K562 (cell line): ENCODE data around the gene HBG1. TPM values are rescaled to one million over a fixed set of nuclear protein-coding genes. Genes with fewer than 3 reads are reported as not detected.

ENCODE experiments used
- CCAR2 ChIP-seq: fragments of 200-400 bp; formaldehyde crosslinking; IDR thresholded peaks from 2 replicates; pipeline ENCODE4 v1.6.1; 2017; ENCODE audit warnings: mild to moderate bottlenecking, low read depth, low read length
- ETV1 ChIP-seq: fragments of 450-650 bp; conservative IDR thresholded peaks from 2 replicates; pipeline ENCODE4 v1.6.1; 2016; ENCODE audit warnings: missing genetic modification characterization, control low read depth, low read depth, missing compliant biosample characterization
- MAFG ChIP-seq: fragments of 450-650 bp; conservative IDR thresholded peaks from 2 replicates; pipeline ENCODE4 v1.6.1; 2016; ENCODE audit warnings: missing genetic modification characterization, missing compliant biosample characterization
- MECOM ChIP-seq: fragments of 250-450 bp; sonication (Bioruptor Pico); IDR thresholded peaks from 2 replicates; pipeline ENCODE4 v1.8.0; 2022; ENCODE audit warnings: inconsistent platforms
- NFIC ChIP-seq: fragments of 450-650 bp; IDR thresholded peaks from 2 replicates; pipeline ENCODE4 v1.6.1; 2017; ENCODE audit warnings: mild to moderate bottlenecking, inconsistent platforms
- RFX1 ChIP-seq: fragments of 450-650 bp; IDR thresholded peaks from 2 replicates; pipeline ENCODE4 v1.6.1; 2016; ENCODE audit warnings: mild to moderate bottlenecking, moderate library complexity
- polyA plus RNA-seq, 8 experiments: library from polyadenylated mRNA; depleted of rRNA in 4 of 8; stranded (reverse) in 5 of 8; unstranded in 3 of 8; fragments of >200 nt; fragmentation: Nextera tagmentation in 2 of 8; fragmentation: Illumina TruSeq in 1 of 8; extraction: Ambion mirVana in 2 of 8; extraction: Trizol in 1 of 8; gene quantifications; 2 replicates each; pipeline versions ENCODE4 v1.2.1 to v1.2.3, GENCODE V29; 2011 to 2014; ENCODE audit warnings: inconsistent platforms in 1 of 8, missing spikeins in 1 of 8
- total RNA-seq, 7 experiments: library from RNA; depleted of rRNA in 6 of 7; stranded (reverse); fragments of >200 nt in 6 of 7; fragmentation: Illumina TruSeq in 2 of 7; extraction: Trizol in 2 of 7; gene quantifications; 2 replicates each; pipeline versions ENCODE4 v1.2.1 to v1.2.3, GENCODE V29; 2011 to 2021; ENCODE audit warnings: low replicate concordance in 1 of 7
- TF ChIP-seq, protein P1 (sequence below): fragments of 200-600 bp; sonication (generic); IDR thresholded peaks from one replicate; pipeline ENCODE4 v1.6.1; 2012; ENCODE audit warnings: mild to moderate bottlenecking, low read depth, low read length, inconsistent platforms
- TF ChIP-seq, protein P2 (sequence below): sonication (generic); formaldehyde crosslinking; IDR thresholded peaks from 2 replicates; pipeline ENCODE4 v1.4.0; 2020; ENCODE audit warnings: mild to moderate bottlenecking, missing genetic modification reagents
- TF ChIP-seq, protein P3 (sequence below): fragments of 250-450 bp; sonication (Bioruptor Pico); IDR thresholded peaks from 2 replicates; pipeline ENCODE4 v1.8.0; 2021; ENCODE audit warnings: mild to moderate bottlenecking, moderate library complexity
- TF ChIP-seq, protein P4 (sequence below): fragments of 450-650 bp; IDR thresholded peaks from 2 replicates; pipeline ENCODE4 v1.6.1; 2014; ENCODE audit warnings: low read depth, mild to moderate bottlenecking, moderate library complexity, borderline replicate concordance

HBG1 gene
- total and polyA plus RNA-seq, 9 of the 15 experiments (the other 6 are each of a cell fraction or from before 2014, with no cell fraction given): 1,066 to 16,338 (median 4,898) TPM

DNA sequence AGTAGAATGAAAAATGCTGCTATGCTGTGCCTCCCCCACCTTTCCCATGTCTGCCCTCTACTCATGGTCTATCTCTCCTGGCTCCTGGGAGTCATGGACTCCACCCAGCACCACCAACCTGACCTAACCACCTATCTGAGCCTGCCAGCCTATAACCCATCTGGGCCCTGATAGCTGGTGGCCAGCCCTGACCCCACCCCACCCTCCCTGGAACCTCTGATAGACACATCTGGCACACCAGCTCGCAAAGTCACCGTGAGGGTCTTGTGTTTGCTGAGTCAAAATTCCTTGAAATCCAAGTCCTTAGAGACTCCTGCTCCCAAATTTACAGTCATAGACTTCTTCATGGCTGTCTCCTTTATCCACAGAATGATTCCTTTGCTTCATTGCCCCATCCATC lies 35.0 kb upstream of the HBG1 start (continued):
- TF ChIP-seq, protein P1, sequence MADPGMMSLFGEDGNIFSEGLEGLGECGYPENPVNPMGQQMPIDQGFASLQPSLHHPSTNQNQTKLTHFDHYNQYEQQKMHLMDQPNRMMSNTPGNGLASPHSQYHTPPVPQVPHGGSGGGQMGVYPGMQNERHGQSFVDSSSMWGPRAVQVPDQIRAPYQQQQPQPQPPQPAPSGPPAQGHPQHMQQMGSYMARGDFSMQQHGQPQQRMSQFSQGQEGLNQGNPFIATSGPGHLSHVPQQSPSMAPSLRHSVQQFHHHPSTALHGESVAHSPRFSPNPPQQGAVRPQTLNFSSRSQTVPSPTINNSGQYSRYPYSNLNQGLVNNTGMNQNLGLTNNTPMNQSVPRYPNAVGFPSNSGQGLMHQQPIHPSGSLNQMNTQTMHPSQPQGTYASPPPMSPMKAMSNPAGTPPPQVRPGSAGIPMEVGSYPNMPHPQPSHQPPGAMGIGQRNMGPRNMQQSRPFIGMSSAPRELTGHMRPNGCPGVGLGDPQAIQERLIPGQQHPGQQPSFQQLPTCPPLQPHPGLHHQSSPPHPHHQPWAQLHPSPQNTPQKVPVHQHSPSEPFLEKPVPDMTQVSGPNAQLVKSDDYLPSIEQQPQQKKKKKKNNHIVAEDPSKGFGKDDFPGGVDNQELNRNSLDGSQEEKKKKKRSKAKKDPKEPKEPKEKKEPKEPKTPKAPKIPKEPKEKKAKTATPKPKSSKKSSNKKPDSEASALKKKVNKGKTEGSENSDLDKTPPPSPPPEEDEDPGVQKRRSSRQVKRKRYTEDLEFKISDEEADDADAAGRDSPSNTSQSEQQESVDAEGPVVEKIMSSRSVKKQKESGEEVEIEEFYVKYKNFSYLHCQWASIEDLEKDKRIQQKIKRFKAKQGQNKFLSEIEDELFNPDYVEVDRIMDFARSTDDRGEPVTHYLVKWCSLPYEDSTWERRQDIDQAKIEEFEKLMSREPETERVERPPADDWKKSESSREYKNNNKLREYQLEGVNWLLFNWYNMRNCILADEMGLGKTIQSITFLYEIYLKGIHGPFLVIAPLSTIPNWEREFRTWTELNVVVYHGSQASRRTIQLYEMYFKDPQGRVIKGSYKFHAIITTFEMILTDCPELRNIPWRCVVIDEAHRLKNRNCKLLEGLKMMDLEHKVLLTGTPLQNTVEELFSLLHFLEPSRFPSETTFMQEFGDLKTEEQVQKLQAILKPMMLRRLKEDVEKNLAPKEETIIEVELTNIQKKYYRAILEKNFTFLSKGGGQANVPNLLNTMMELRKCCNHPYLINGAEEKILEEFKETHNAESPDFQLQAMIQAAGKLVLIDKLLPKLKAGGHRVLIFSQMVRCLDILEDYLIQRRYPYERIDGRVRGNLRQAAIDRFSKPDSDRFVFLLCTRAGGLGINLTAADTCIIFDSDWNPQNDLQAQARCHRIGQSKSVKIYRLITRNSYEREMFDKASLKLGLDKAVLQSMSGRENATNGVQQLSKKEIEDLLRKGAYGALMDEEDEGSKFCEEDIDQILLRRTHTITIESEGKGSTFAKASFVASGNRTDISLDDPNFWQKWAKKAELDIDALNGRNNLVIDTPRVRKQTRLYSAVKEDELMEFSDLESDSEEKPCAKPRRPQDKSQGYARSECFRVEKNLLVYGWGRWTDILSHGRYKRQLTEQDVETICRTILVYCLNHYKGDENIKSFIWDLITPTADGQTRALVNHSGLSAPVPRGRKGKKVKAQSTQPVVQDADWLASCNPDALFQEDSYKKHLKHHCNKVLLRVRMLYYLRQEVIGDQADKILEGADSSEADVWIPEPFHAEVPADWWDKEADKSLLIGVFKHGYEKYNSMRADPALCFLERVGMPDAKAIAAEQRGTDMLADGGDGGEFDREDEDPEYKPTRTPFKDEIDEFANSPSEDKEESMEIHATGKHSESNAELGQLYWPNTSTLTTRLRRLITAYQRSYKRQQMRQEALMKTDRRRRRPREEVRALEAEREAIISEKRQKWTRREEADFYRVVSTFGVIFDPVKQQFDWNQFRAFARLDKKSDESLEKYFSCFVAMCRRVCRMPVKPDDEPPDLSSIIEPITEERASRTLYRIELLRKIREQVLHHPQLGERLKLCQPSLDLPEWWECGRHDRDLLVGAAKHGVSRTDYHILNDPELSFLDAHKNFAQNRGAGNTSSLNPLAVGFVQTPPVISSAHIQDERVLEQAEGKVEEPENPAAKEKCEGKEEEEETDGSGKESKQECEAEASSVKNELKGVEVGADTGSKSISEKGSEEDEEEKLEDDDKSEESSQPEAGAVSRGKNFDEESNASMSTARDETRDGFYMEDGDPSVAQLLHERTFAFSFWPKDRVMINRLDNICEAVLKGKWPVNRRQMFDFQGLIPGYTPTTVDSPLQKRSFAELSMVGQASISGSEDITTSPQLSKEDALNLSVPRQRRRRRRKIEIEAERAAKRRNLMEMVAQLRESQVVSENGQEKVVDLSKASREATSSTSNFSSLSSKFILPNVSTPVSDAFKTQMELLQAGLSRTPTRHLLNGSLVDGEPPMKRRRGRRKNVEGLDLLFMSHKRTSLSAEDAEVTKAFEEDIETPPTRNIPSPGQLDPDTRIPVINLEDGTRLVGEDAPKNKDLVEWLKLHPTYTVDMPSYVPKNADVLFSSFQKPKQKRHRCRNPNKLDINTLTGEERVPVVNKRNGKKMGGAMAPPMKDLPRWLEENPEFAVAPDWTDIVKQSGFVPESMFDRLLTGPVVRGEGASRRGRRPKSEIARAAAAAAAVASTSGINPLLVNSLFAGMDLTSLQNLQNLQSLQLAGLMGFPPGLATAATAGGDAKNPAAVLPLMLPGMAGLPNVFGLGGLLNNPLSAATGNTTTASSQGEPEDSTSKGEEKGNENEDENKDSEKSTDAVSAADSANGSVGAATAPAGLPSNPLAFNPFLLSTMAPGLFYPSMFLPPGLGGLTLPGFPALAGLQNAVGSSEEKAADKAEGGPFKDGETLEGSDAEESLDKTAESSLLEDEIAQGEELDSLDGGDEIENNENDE: no peak
- TF ChIP-seq MAFG (tag) (no peak), CCAR2 (no peak), RFX1 (no peak), MECOM (CRISPR knock-in tag) (no peak), ETV1 (no peak), NFIC (peak; percentile 88)
- TF ChIP-seq, protein P2, sequence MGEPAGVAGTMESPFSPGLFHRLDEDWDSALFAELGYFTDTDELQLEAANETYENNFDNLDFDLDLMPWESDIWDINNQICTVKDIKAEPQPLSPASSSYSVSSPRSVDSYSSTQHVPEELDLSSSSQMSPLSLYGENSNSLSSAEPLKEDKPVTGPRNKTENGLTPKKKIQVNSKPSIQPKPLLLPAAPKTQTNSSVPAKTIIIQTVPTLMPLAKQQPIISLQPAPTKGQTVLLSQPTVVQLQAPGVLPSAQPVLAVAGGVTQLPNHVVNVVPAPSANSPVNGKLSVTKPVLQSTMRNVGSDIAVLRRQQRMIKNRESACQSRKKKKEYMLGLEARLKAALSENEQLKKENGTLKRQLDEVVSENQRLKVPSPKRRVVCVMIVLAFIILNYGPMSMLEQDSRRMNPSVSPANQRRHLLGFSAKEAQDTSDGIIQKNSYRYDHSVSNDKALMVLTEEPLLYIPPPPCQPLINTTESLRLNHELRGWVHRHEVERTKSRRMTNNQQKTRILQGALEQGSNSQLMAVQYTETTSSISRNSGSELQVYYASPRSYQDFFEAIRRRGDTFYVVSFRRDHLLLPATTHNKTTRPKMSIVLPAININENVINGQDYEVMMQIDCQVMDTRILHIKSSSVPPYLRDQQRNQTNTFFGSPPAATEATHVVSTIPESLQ (CRISPR knock-in tag): no peak
- TF ChIP-seq, protein P3, sequence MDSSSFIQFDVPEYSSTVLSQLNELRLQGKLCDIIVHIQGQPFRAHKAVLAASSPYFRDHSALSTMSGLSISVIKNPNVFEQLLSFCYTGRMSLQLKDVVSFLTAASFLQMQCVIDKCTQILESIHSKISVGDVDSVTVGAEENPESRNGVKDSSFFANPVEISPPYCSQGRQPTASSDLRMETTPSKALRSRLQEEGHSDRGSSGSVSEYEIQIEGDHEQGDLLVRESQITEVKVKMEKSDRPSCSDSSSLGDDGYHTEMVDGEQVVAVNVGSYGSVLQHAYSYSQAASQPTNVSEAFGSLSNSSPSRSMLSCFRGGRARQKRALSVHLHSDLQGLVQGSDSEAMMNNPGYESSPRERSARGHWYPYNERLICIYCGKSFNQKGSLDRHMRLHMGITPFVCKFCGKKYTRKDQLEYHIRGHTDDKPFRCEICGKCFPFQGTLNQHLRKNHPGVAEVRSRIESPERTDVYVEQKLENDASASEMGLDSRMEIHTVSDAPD: no peak
- TF ChIP-seq, protein P4, sequence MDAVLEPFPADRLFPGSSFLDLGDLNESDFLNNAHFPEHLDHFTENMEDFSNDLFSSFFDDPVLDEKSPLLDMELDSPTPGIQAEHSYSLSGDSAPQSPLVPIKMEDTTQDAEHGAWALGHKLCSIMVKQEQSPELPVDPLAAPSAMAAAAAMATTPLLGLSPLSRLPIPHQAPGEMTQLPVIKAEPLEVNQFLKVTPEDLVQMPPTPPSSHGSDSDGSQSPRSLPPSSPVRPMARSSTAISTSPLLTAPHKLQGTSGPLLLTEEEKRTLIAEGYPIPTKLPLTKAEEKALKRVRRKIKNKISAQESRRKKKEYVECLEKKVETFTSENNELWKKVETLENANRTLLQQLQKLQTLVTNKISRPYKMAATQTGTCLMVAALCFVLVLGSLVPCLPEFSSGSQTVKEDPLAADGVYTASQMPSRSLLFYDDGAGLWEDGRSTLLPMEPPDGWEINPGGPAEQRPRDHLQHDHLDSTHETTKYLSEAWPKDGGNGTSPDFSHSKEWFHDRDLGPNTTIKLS: no peak
